ENCODE results near the gene MSANTD1. TPM values are rescaled to one million over a fixed set of nuclear protein-coding genes. Genes with fewer than 3 reads are reported as not detected.

MSANTD1 gene
- total RNA-seq, 3 donors from 2014 or later (not counting 1 experiment from before 2014, with no cell fraction given) = 0.54 to 2.2 (median 1.8) TPM

GRCh38 chr4:3249711-3250437 lies 915 bp downstream of the MSANTD1 start:
- Histone ChIP-seq H3K27ac (ENCODE audit: low read length) (no peak overlapping the region), H3K27me3 (ENCODE audit: control insufficient read depth, insufficient read depth, low read length) (no peaks in the 10 kb centered on the region), H3K4me3 (ENCODE audit: low read length) (no peak overlapping the region), H3K4me1 (ENCODE audit: control insufficient read depth, insufficient read depth, low read length) (peaks cover 14% of the 10 kb centered on the region), H3K36me3 (ENCODE audit: control insufficient read depth, insufficient read depth, low read length) (peaks cover 2% of the 10 kb centered on the region), H3K9me3 (ENCODE audit: control insufficient read depth, insufficient read depth, low read length) (no peaks in the 10 kb centered on the region)
- DNase-seq (no peak), ATAC-seq (no peak)
- TF ChIP-seq CTCF (IDR thresholded peaks at IDR 0.05) = no peak
- Mint-ChIP-seq H3K9me3 (no peaks in the 10 kb centered on the region), H3K4me3 (no peak overlapping the region), H3K27ac (no peak overlapping the region), H3K27me3 (ENCODE audit: low read depth in 2 of 2) (no peaks in the 10 kb centered on the region), H3K36me3 (no peaks in the 10 kb centered on the region), H3K4me1 (peaks cover 6 to 8% of the 10 kb centered on the region in 2 donors)
- WGBS (ENCODE audit: insufficient coverage) = 92% methylated on average over 20 of the region's 20 CpGs
- intact Hi-C loops (cut with micrococcal nuclease) = no loop called here

- intact Hi-C loops (cut with micrococcal nuclease) = no loop called here
- Histone ChIP-seq H3K4me1 (ENCODE audit: control insufficient read depth, insufficient read depth, low read length) (peaks cover 14% of the 10 kb centered on the region), H3K9me3 (ENCODE audit: control insufficient read depth, insufficient read depth, low read length) (no peaks in the 10 kb centered on the region), H3K27me3 (ENCODE audit: control insufficient read depth, insufficient read depth, low read length) (no peaks in the 10 kb centered on the region), H3K36me3 (ENCODE audit: control insufficient read depth, insufficient read depth, low read length) (peaks cover 2% of the 10 kb centered on the region), H3K27ac (ENCODE audit: low read length) (no peak overlapping the region), H3K4me3 (ENCODE audit: low read length) (no peak overlapping the region)
- DNase-seq (no peak), ATAC-seq (no peak)
- Mint-ChIP-seq H3K4me3 (no peak overlapping the region), H3K4me1 (peaks cover 6 to 8% of the 10 kb centered on the region in 2 donors), H3K27me3 (ENCODE audit: low read depth in 2 of 2) (no peaks in the 10 kb centered on the region), H3K27ac (no peak overlapping the region), H3K36me3 (no peaks in the 10 kb centered on the region), H3K9me3 (no peaks in the 10 kb centered on the region)
- 90% methylated on average over 14 of the region's 14 CpGs for WGBS (ENCODE audit: insufficient coverage)
- no peak for TF ChIP-seq CTCF (IDR thresholded peaks at IDR 0.05)
Measured at GRCh38 chr4:3250438-3250955, 1.5 kb downstream of the MSANTD1 start.

- H3K4me3 Mint-ChIP-seq = no peak overlapping the region
- intact Hi-C loops (cut with micrococcal nuclease) = no loop called here
- WGBS (ENCODE audit: insufficient coverage) = 92% methylated on average over 18 of the region's 19 CpGs
- Histone ChIP-seq H3K4me3 (ENCODE audit: low read length) (no peak overlapping the region), H3K27ac (ENCODE audit: low read length) (no peak overlapping the region), H3K4me1 (ENCODE audit: control insufficient read depth, insufficient read depth, low read length) (peaks cover 8% of the 10 kb centered on the region), H3K36me3 (ENCODE audit: control insufficient read depth, insufficient read depth, low read length) (peaks cover 2% of the 10 kb centered on the region), H3K27me3 (ENCODE audit: control insufficient read depth, insufficient read depth, low read length) (no peaks in the 10 kb centered on the region), H3K9me3 (ENCODE audit: control insufficient read depth, insufficient read depth, low read length) (no peaks in the 10 kb centered on the region)
- no peaks in the 10 kb centered on the region for H3K36me3 Mint-ChIP-seq
- H3K4me1 Mint-ChIP-seq = peaks cover 4 to 5% of the 10 kb centered on the region in 2 donors
- no peak for ATAC-seq
- H3K9me3 Mint-ChIP-seq = no peaks in the 10 kb centered on the region
- H3K27ac Mint-ChIP-seq = no peak overlapping the region
- TF ChIP-seq CTCF (IDR thresholded peaks at IDR 0.05) = no peak
- no peak for DNase-seq
- H3K27me3 Mint-ChIP-seq (ENCODE audit: low read depth in 2 of 2) = no peaks in the 10 kb centered on the region
Measured at GRCh38 chr4:3250956-3251690, 2.2 kb downstream of the MSANTD1 start.
